ENCODE measurements around the gene ATP9B.

The ATP9B gene

DNA sequence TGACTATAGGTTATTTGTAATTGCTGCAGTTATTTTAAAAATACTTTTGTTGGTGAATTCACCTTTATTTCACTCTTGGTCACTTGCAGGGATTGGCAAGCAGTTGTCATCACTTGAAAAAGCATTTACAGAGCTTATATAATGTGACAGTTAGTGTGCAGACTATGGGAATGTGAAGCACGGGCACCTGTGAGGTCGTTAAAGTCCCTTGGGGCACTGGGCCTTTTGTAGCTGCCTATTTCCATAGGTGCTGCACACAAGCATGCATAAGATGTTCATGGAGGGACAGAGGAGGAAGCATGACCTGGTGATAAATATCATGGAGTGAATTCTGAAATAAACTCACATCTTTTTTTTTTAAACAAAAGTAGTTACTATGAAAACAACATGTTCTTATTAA lies 124.6 kb downstream of the ATP9B start:
- H3K4me3 ChIP-seq (ENCODE audit: low read depth, low read length), result no peak overlapping the region
- H3K9me3 ChIP-seq (ENCODE audit: control insufficient read depth, insufficient read depth, low read depth, low read length), result no peaks in the 10 kb centered on the region
- no peaks in the 10 kb centered on the region; a peak in 1 of 3 replicates for H3K36me3 ChIP-seq (ENCODE audit: control insufficient read depth in 2 of 2, insufficient read depth in 1 of 2, low read length in 2 of 2)
- H3K4me1 ChIP-seq (ENCODE audit: control insufficient read depth, insufficient read depth, low read length), result no peaks in the 10 kb centered on the region
- POLR2A ChIA-PET, result no interaction called here
- CTCF ChIA-PET, result interaction anchor here (0.5 to 0.6 kb wide), 2 partner anchors 11 to 514 kb away, joined by 3 read pairs; no protein-coding TSS in a partner anchor
- H3K27ac ChIP-seq (ENCODE audit: extremely low read depth, low read depth, low read length), result no peak overlapping the region
- TF ChIP-seq KLF8 (tag by site-specific recombination; IDR thresholded peaks at IDR 0.05), result no peak

DNA sequence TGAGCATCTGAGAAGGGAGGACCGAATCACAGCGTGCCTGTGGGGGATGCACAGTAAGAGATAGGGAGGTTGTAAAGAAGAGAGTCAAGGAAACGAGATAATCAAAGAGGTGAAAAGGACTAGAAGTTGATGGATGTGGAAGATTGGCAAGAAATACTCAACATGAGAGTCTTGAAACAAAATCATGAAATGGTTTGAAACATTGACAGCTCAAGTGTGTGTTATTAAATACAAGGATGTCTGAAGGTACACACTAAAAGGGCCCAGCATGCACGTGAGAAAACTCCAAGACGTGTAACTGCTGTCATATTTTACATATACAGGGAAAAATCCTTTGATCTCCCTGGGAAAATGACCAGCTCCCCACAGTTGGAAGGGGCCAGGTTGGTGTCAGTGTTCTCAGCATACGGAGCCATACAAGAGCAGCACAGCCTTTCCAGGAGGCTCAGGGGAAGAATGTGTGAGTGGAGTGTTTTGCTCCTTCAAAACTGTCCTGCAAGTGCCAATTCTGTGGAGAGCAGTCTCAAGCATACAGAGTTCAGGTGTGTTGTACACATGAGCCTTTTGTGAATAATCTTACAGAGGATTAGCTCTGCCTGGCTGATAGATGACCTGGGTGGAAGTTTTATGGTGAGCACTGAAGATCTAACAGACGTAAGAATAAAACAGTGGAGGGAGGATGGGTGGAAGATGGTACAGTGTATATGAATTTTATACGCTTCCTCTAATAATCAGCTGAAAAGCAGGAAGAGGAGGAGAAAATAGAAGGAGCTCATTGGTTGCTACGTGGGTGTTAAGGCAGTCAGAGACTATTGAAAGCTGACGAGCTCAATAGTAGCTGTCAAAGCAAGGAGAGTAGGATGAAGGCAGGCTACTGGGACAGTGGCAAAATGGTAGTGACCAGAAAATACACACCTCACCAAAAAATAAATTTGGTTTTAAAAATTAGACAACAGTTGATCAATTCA lies 126.8 kb downstream of the ATP9B start:
- Histone ChIP-seq H3K4me3 (ENCODE audit: low read depth, low read length) (no peak overlapping the region), H3K27ac (ENCODE audit: extremely low read depth, low read depth, low read length) (no peak overlapping the region), H3K36me3 (ENCODE audit: control insufficient read depth in 2 of 2, insufficient read depth in 1 of 2, low read length in 2 of 2) (no peaks in the 10 kb centered on the region; a peak in 1 of 3 replicates), H3K9me3 (ENCODE audit: control insufficient read depth, insufficient read depth, low read depth, low read length) (no peaks in the 10 kb centered on the region), H3K4me1 (ENCODE audit: control insufficient read depth, insufficient read depth, low read length) (no peaks in the 10 kb centered on the region)
- ChIA-PET CTCF (interaction anchor here (0.9 kb wide), 1 partner anchor 52 kb away, joined by 3 read pairs; no protein-coding TSS in a partner anchor), POLR2A (no interaction called here)
- TF ChIP-seq, protein P1, sequence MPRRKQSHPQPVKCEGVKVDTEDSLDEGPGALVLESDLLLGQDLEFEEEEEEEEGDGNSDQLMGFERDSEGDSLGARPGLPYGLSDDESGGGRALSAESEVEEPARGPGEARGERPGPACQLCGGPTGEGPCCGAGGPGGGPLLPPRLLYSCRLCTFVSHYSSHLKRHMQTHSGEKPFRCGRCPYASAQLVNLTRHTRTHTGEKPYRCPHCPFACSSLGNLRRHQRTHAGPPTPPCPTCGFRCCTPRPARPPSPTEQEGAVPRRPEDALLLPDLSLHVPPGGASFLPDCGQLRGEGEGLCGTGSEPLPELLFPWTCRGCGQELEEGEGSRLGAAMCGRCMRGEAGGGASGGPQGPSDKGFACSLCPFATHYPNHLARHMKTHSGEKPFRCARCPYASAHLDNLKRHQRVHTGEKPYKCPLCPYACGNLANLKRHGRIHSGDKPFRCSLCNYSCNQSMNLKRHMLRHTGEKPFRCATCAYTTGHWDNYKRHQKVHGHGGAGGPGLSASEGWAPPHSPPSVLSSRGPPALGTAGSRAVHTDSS (tag by site-specific recombination; IDR thresholded peaks at IDR 0.05), result no peak
- TF ChIP-seq ZNF677 (tag by site-specific recombination; IDR thresholded peaks at IDR 0.05), result no peak
- TF ChIP-seq ZFP37 (tag by site-specific recombination; IDR thresholded peaks at IDR 0.05), result no peak
- TF ChIP-seq ZNF341 (tag by site-specific recombination; IDR thresholded peaks at IDR 0.05; ENCODE audit: low read depth), result no peak
- TF ChIP-seq ZNF132 (tag by site-specific recombination; IDR thresholded peaks at IDR 0.05; ENCODE audit: borderline replicate concordance), result no peak
- no peak for TF ChIP-seq IKZF3 (tag by site-specific recombination; IDR thresholded peaks at IDR 0.05)

DNA sequence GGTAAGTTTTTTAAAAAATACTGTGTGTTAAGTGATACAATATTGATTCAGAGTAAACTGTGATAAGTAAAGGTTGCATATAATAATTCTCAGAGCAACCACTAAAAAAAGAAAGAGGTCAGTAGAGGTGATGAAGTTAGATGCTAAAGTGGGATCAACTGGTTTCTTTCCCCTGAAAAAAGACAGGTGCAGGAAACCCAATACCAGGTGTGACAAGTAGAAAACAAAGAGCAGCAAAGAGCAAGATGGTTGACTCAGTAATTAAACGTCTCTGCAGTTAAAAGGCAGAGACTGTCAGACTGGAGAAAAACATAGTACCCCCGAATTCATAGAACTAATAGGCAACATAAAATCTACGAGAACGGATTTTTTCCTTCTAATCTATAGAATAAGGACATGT lies 128.3 kb downstream of the ATP9B start:
- POLR2A ChIA-PET, result no interaction called here
- H3K36me3 ChIP-seq (ENCODE audit: control insufficient read depth in 2 of 2, insufficient read depth in 1 of 2, low read length in 2 of 2), result no peaks in the 10 kb centered on the region; a peak in 1 of 3 replicates
- H3K27ac ChIP-seq (ENCODE audit: extremely low read depth, low read depth, low read length), result no peak overlapping the region
- H3K9me3 ChIP-seq (ENCODE audit: control insufficient read depth, insufficient read depth, low read depth, low read length), result no peaks in the 10 kb centered on the region
- no peak for TF ChIP-seq ZNF624 (tag by site-specific recombination; IDR thresholded peaks at IDR 0.05)
- TF ChIP-seq, protein P2, sequence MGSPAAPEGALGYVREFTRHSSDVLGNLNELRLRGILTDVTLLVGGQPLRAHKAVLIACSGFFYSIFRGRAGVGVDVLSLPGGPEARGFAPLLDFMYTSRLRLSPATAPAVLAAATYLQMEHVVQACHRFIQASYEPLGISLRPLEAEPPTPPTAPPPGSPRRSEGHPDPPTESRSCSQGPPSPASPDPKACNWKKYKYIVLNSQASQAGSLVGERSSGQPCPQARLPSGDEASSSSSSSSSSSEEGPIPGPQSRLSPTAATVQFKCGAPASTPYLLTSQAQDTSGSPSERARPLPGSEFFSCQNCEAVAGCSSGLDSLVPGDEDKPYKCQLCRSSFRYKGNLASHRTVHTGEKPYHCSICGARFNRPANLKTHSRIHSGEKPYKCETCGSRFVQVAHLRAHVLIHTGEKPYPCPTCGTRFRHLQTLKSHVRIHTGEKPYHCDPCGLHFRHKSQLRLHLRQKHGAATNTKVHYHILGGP (tag by site-specific recombination; IDR thresholded peaks at IDR 0.05), result no peak
- no peak for TF ChIP-seq ZBTB1 (tag by site-specific recombination; IDR thresholded peaks at IDR 0.05)
- TF ChIP-seq KLF16 (tag by site-specific recombination; IDR thresholded peaks at IDR 0.05), result no peak
- TF ChIP-seq IKZF3 (tag by site-specific recombination; IDR thresholded peaks at IDR 0.05), result no peak
- TF ChIP-seq ZNF10 (tag by site-specific recombination; IDR thresholded peaks at IDR 0.05), result no peak
- no peak for TF ChIP-seq ZNF121 (tag by site-specific recombination; IDR thresholded peaks at IDR 0.05)
- H3K4me3 ChIP-seq (ENCODE audit: low read depth, low read length), result no peak overlapping the region
- no peaks in the 10 kb centered on the region for H3K4me1 ChIP-seq (ENCODE audit: control insufficient read depth, insufficient read depth, low read length)
- CTCF ChIA-PET, result no interaction called here

DNA sequence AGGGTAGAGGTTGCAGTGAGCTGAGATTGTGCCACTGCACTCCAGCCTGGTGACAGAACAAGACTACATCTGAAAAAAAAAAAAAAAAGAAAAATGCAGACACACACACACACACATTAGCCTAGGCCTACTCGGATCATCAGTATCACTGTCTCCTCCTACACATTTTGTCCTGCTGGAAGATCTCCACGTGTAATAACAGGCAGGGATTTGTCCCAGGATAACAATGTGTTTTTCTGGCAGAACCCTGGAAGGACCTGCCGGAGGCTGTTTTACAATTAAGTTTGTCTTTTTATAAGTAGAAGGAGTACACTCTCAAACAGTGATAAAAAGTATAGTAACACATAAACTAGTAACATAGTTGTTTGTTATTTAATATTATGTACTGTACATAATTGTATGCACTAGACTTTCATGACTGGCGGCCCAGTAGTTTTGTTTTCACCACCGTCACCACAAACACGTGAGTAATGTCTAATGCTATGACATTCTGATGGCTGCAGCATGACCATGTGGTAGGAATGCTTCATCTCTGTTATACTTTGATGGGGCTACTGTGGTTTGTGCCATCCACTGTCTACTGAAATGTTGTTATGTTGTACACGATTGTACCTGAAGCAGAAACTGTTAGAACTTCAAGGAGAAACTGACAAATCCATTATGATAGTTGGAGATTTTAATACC lies 130.6 kb downstream of the ATP9B start:
- ChIA-PET CTCF (interaction anchor here (0.6 to 0.7 kb wide), 2 partner anchors 56 to 938 kb away, joined by 3 to 4 read pairs; no protein-coding TSS in a partner anchor), POLR2A (no interaction called here)
- Histone ChIP-seq H3K4me3 (ENCODE audit: low read depth, low read length) (no peak overlapping the region), H3K27ac (ENCODE audit: extremely low read depth, low read depth, low read length) (no peak overlapping the region), H3K9me3 (ENCODE audit: control insufficient read depth, insufficient read depth, low read depth, low read length) (no peaks in the 10 kb centered on the region), H3K36me3 (ENCODE audit: control insufficient read depth in 2 of 2, insufficient read depth in 1 of 2, low read length in 2 of 2) (no peaks in the 10 kb centered on the region; a peak in 1 of 3 replicates), H3K4me1 (ENCODE audit: control insufficient read depth, insufficient read depth, low read length) (no peaks in the 10 kb centered on the region)
- no peak for TF ChIP-seq ZNF138 (tag by site-specific recombination; IDR thresholded peaks at IDR 0.05; ENCODE audit: borderline replicate concordance)
- TF ChIP-seq EGR2 (tag by site-specific recombination; IDR thresholded peaks at IDR 0.05; ENCODE audit: low read depth), result peak; percentile 23; the same call in 1 of the 2 replicates
- no peak for TF ChIP-seq ZNF549 (tag by site-specific recombination; IDR thresholded peaks at IDR 0.05)
- no peak for TF ChIP-seq ZNF214 (tag by site-specific recombination; IDR thresholded peaks at IDR 0.05; ENCODE audit: borderline replicate concordance)
- no peak for TF ChIP-seq ZNF530 (tag by site-specific recombination; IDR thresholded peaks at IDR 0.05; ENCODE audit: low read depth)
- no peak for TF ChIP-seq ZNF394 (tag by site-specific recombination; IDR thresholded peaks at IDR 0.05; ENCODE audit: borderline replicate concordance)
- TF ChIP-seq IKZF3 (tag by site-specific recombination; IDR thresholded peaks at IDR 0.05), result no peak
- TF ChIP-seq ZFHX2 (tag by site-specific recombination; conservative IDR thresholded peaks at IDR 0.05), result 0 out of 2 replicates have a peak, but pooled peaks have one; percentile 23
- TF ChIP-seq ZSCAN16 (tag by site-specific recombination; IDR thresholded peaks at IDR 0.05), result no peak
- TF ChIP-seq, protein P3, sequence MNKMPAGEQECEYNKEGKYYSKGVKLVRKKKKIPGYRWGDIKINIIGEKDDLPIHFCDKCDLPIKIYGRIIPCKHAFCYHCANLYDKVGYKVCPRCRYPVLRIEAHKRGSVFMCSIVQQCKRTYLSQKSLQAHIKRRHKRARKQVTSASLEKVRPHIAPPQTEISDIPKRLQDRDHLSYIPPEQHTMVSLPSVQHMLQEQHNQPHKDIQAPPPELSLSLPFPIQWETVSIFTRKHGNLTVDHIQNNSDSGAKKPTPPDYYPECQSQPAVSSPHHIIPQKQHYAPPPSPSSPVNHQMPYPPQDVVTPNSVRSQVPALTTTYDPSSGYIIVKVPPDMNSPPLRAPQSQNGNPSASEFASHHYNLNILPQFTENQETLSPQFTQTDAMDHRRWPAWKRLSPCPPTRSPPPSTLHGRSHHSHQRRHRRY (tag by site-specific recombination; IDR thresholded peaks at IDR 0.05), result no peak

Data from HEK293 (cell line).